ENCODE results near the gene MRPL19. TPM values are rescaled to one million over a fixed set of nuclear protein-coding genes. Genes with fewer than 3 reads are reported as not detected.
"Not testable (repeated sequence)": the region's sequence is repeated elsewhere in the genome, so short reads cannot be mapped to it uniquely, and the experiment has no call there.

The MRPL19 gene
- total RNA-seq, 1 experiment from 2014 or later = 73.0 TPM

DNA sequence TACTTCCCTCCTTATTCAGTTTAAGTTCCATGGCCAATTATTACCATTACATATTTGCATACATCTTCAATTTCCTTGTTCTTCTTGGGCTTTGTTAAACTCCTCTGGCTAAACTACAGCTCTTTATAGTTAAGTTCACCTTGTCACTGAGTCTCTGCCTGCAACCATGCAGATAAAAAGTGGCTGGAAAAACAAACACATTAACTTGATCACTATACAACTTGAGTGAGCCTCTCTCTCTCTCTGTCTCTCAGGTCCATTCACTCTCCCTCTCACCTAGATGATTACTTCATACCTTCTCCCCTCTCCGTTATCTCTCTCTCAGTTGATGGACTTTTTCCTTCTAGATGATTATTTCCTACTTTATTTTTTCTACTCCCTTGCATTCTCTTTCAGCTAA, 33.8 kb downstream of the MRPL19 start:
- H3K27me3 ChIP-seq (ENCODE audit: insufficient read depth, low read length) = no peaks in the 10 kb centered on the region
- H3K23ac ChIP-seq (ENCODE audit: insufficient read length, low read depth, low read length) = no peak overlapping the region
- H3K4me1 ChIP-seq (ENCODE audit: insufficient read depth, low read length) = no peaks in the 10 kb centered on the region
- no peak overlapping the region for H3K4me2 ChIP-seq (ENCODE audit: insufficient read depth, insufficient read length, low read length)
- no peak overlapping the region for H4K5ac ChIP-seq (ENCODE audit: insufficient read length, low read depth, low read length)
- H3K23me2 ChIP-seq (ENCODE audit: insufficient read length, low read depth, low read length, poor library complexity, severe bottlenecking) = no peaks in the 10 kb centered on the region
- DNase-seq = no peak
- H2BK12ac ChIP-seq (ENCODE audit: insufficient read length, low read depth, low read length) = no peak overlapping the region
- no peaks in the 10 kb centered on the region for H3K79me2 ChIP-seq (ENCODE audit: insufficient read depth, low read length)
- H4K8ac ChIP-seq (replicated peaks; ENCODE audit: insufficient read length, low read depth, low read length) = no peak overlapping the region
- no peak overlapping the region for H2BK15ac ChIP-seq (ENCODE audit: low read depth, low read length)
- H3T11ph ChIP-seq (ENCODE audit: low read length) = no peak overlapping the region
- TF ChIP-seq, protein P1, sequence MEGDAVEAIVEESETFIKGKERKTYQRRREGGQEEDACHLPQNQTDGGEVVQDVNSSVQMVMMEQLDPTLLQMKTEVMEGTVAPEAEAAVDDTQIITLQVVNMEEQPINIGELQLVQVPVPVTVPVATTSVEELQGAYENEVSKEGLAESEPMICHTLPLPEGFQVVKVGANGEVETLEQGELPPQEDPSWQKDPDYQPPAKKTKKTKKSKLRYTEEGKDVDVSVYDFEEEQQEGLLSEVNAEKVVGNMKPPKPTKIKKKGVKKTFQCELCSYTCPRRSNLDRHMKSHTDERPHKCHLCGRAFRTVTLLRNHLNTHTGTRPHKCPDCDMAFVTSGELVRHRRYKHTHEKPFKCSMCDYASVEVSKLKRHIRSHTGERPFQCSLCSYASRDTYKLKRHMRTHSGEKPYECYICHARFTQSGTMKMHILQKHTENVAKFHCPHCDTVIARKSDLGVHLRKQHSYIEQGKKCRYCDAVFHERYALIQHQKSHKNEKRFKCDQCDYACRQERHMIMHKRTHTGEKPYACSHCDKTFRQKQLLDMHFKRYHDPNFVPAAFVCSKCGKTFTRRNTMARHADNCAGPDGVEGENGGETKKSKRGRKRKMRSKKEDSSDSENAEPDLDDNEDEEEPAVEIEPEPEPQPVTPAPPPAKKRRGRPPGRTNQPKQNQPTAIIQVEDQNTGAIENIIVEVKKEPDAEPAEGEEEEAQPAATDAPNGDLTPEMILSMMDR (conservative IDR thresholded peaks at IDR 0.05) = no peak
- H2BK20ac ChIP-seq (ENCODE audit: low read depth, low read length, poor library complexity, severe bottlenecking) = no peak overlapping the region
- no peak overlapping the region for H2BK5ac ChIP-seq (ENCODE audit: insufficient read length, low read length)
- Mint-ChIP-seq H3K27me3 (ENCODE audit: low read depth) (no peaks in the 10 kb centered on the region; the same call in 1 of the 2 replicates), H3K4me1 (no peaks in the 10 kb centered on the region), H3K36me3 (ENCODE audit: insufficient read depth in 1 of 3, low read depth in 3 of 3) (peaks cover 12 to 34% (median 30%) of the 10 kb centered on the region in 3 experiments), H3K9me3 (no peaks in the 10 kb centered on the region), H3K4me3 (no peak overlapping the region), H3K27ac (no peak overlapping the region)
- H3K79me1 ChIP-seq (ENCODE audit: insufficient read depth, low read depth, low read length, poor library complexity, severe bottlenecking) = no peaks in the 10 kb centered on the region
- no peak overlapping the region for H2AFZ ChIP-seq (ENCODE audit: low read length)
- H2AK5ac ChIP-seq (ENCODE audit: insufficient read length, low read length) = no peak overlapping the region
- no peak overlapping the region for H3K18ac ChIP-seq (ENCODE audit: insufficient read length, low read depth, low read length)
- no peaks in the 10 kb centered on the region for H4K20me1 ChIP-seq (ENCODE audit: control insufficient read depth, insufficient read depth, insufficient read length)
- H3K27ac ChIP-seq (ENCODE audit: insufficient read length, low read depth, low read length) = no peak overlapping the region
- no peak overlapping the region for H3K56ac ChIP-seq (ENCODE audit: insufficient read length, low read depth, low read length)
- no peak overlapping the region for H4K91ac ChIP-seq (ENCODE audit: insufficient read length, low read depth, low read length)
- no peak overlapping the region for H3K9ac ChIP-seq (ENCODE audit: extremely low read depth, insufficient read length, low read length)
- H3K9me3 ChIP-seq (ENCODE audit: control insufficient read depth, low read depth, low read length) = no peaks in the 10 kb centered on the region
- no peak overlapping the region for H3K4ac ChIP-seq (ENCODE audit: low read depth, low read length)
- no CpG with 5 or more reads among the region's 1 CpG for WGBS (ENCODE audit: extremely low coverage, insufficient read length, low lambda C conversion rate)
- H3K14ac ChIP-seq (ENCODE audit: insufficient read depth, low read length) = no peak overlapping the region
- H2BK120ac ChIP-seq (ENCODE audit: low read depth, low read length, poor library complexity, severe bottlenecking) = no peak overlapping the region

DNA sequence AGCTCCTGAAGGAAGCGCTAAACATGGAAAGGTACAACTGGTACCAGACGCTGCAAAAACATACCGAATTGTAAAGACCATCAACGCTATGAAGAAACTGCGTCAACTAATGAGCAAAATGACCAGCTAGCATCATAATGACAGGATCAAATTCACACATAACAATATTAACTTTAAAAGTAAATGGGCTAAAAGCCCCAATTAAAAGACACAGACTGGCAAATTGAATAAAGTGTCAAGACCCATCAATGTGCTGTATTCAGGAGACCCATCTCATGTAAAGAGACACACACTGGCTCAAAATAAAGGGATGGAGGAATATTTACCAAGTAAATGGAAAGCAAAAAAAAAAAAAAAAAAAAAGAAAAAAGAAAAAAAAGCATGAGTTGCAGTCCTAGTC, 36.8 kb downstream of the MRPL19 start:
- H3K4me1 Mint-ChIP-seq; H3K27ac ChIP-seq (ENCODE audit: insufficient read length, low read depth, low read length); H3K23ac ChIP-seq (ENCODE audit: insufficient read length, low read depth, low read length); H3K23me2 ChIP-seq (ENCODE audit: insufficient read length, low read depth, low read length, poor library complexity, severe bottlenecking); H3K27me3 Mint-ChIP-seq (ENCODE audit: low read depth); H3K9me3 ChIP-seq (ENCODE audit: control insufficient read depth, low read depth, low read length); H3T11ph ChIP-seq (ENCODE audit: low read length); H3K79me1 ChIP-seq (ENCODE audit: insufficient read depth, low read depth, low read length, poor library complexity, severe bottlenecking); H3K4me3 Mint-ChIP-seq; H3K27ac Mint-ChIP-seq; H3K9ac ChIP-seq (ENCODE audit: extremely low read depth, insufficient read length, low read length); H3K79me2 ChIP-seq (ENCODE audit: insufficient read depth, low read length); H3K56ac ChIP-seq (ENCODE audit: insufficient read length, low read depth, low read length); H4K91ac ChIP-seq (ENCODE audit: insufficient read length, low read depth, low read length); H3K14ac ChIP-seq (ENCODE audit: insufficient read depth, low read length); H3K18ac ChIP-seq (ENCODE audit: insufficient read length, low read depth, low read length); H3K4ac ChIP-seq (ENCODE audit: low read depth, low read length); H3K27me3 ChIP-seq (ENCODE audit: insufficient read depth, low read length); H2BK12ac ChIP-seq (ENCODE audit: insufficient read length, low read depth, low read length); H2AK5ac ChIP-seq (ENCODE audit: insufficient read length, low read length); H4K5ac ChIP-seq (ENCODE audit: insufficient read length, low read depth, low read length); H3K4me2 ChIP-seq (ENCODE audit: insufficient read depth, insufficient read length, low read length); H4K8ac ChIP-seq (replicated peaks; ENCODE audit: insufficient read length, low read depth, low read length); H3K4me1 ChIP-seq (ENCODE audit: insufficient read depth, low read length); H2BK120ac ChIP-seq (ENCODE audit: low read depth, low read length, poor library complexity, severe bottlenecking); H2BK20ac ChIP-seq (ENCODE audit: low read depth, low read length, poor library complexity, severe bottlenecking); H2BK15ac ChIP-seq (ENCODE audit: low read depth, low read length); H4K20me1 ChIP-seq (ENCODE audit: control insufficient read depth, insufficient read depth, insufficient read length); DNase-seq; H2BK5ac ChIP-seq (ENCODE audit: insufficient read length, low read length); H2AFZ ChIP-seq (ENCODE audit: low read length); H3K9me3 Mint-ChIP-seq: not testable (repeated sequence)
- no CpG with 5 or more reads among the region's 5 CpGs for WGBS (ENCODE audit: extremely low coverage, insufficient read length, low lambda C conversion rate)
- H3K36me3 Mint-ChIP-seq (ENCODE audit: insufficient read depth in 1 of 3, low read depth in 3 of 3) = peaks cover 21 to 50% (median 44%) of the 10 kb centered on the region in 3 experiments
